Epidermal melanocyte (primary cell): ENCODE data around the gene SRMS.

Experiments
- DNase-seq: peaks from one replicate; pipeline ENCODE4 v3.0.0; 2011; ENCODE audit warnings: low spot score; ENCODE audit not compliant: insufficient read length

SRMS gene

DNA sequence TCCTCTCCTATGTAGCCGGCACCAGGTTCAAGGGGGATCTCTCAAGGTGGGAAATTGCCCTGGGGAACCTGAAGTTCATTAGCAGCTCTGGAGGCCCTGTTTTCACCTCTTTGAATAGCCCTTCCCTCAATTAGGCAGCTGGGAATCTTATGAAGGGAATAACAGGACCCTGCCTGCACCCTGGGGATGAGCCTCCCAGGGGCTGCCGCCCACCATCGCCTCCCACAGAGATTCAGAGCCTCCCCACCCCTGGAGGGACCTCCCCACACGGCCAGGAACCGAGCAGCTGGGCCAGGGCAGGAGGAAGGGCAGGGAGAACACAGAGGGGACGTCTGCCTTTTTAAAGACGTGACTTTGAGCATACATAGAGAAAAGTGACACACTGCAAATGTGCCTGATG lies 44.0 kb downstream of the SRMS start:
- peak; percentile 14 for DNase-seq

DNA sequence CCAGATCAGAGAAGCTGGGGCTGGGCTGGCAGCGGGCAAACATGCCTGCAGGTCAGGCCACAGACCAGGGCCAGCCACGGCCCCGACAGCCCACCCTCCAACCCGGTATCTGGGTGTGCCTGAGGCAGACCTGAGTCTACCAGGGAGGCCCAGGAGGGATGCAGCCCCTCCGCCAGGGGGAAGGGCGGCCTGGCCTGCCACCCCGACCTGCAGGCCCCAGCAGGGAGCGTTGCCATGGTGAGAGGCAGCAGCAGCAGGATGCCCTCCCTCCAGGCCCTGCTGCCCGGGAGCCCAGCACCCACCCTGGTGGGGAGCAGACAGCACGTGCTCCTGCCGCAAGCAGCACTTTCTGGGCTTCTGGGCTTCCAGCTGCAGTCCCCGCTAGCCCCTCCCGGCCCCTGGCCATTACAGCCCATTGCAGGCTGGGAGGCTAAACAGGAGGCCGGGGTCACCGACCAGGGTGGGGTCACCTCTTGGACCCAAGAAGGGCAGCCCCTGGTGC lies 44.8 kb downstream of the SRMS start:
- DNase-seq: peak; percentile 15

DNA sequence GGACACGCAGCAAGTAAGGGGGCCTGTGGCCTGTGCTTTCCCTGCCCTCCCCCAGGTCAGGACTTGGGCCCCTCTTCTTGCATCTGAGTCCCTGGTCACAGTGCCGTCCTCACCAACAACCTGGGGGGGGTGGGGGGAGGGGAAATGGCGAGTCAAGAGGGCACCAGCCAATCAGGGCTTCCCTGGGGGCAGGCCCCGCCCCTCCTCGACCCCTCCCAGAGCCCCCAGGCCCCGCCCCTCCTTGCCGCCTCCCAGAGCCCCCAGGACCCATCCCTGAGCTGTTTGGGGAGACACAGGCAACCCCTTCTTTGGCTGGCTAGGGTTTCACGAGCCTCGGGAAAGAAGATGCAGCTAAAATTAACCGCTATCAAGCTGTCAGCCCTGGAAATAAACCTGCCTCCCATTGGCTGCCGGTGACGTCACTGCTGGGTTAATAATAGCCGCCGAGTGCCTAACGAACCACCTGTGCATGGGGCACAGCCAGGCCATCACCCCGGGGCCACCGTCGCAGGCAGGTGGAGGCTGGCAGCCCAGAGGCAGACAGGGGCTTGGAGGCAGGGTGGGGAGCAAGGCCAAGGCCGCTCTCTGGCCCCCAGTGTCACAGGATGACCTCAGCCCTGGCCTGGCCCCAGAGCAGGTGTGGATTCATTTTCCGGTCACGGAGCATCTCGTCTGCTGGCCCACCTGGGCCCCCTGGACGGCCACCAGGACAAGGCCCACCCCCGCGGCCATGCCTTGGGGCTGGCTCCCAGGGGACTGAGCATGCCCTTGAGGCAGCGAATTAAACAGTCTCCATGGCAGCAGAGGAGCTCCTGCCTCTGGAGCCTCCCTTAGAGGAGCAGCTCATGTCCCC lies 45.5 kb downstream of the SRMS start:
- DNase-seq: peak; percentile 13

DNA sequence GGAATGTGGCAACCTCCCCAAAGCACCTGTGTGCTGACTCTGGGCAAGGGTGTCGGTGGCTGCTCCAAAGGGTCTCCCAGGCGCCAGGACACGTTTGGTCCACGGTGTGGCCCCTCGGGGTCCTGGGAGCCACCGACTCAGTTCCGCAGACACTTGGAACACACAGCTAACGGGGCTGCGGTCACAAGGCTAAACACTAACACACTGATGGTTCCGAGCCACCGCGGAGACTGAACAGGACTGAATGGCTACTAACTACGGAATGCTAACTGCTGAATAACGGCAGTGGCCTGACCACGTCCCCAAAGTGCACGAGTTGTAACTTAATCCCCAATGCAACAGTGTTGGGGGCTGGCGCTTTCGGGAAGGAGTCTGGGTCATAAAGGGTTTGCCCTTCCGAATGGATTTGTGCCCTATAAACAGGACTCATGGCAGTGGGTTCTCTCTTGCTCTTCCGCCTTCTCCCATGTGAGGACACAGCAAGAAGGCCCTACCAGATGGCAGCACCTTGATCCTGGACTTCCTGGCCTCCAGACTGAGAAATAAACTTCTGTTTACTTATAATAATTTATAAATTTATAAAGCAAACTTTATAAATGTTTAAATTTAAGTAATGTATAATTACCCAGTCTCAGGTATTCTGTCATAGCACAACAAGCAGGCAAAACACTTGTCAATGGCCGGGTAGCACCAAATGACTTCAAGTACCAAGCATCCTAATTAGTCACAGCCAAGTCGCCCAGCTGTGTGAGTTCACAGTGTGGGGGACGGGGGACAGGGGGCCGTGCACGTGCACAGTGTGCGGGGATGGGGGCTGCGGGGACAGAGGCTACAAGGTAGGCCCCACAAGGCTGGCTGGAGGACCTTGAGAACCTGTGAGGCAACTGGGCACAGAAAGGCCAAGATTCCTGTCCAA lies 46.4 kb downstream of the SRMS start:
- peak; percentile 12 for DNase-seq

DNA sequence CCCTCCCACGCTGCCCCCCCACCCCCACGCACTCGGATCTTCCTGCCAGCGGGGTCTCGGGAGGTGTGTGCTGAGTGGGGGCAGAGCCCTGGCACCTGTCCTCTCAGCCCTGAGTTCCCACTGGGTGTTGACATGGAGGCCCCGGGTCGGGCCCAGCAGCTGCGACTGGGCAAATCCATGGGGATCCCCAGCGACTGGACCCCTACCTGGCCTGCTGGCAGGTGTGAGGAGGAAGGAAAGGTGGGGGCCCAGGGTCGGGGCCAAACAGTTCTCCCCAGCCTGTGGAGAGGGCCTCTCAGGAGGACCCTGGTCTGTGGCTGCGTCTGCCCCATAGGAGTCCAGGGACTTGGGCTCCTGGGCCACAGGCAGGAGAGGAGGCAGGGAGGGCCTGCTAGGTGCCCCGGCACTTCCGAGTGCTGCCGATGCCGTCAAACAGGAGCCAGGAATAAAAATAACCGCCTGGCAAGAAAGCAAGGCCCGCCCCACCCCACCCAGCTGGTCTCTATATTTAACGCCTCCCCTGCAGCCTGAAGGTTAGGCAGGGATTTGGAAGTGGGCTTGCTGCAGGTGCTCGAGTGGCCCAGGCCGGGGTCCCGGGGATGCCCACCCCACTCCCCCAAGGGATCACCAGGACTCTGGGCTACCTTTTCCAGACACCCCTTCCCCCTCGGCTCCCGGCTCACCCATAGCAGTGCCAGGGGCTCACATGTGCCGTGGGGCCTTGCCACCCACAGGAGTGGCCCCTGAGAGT lies 47.2 kb downstream of the SRMS start:
- DNase-seq: peak; percentile 8

DNA sequence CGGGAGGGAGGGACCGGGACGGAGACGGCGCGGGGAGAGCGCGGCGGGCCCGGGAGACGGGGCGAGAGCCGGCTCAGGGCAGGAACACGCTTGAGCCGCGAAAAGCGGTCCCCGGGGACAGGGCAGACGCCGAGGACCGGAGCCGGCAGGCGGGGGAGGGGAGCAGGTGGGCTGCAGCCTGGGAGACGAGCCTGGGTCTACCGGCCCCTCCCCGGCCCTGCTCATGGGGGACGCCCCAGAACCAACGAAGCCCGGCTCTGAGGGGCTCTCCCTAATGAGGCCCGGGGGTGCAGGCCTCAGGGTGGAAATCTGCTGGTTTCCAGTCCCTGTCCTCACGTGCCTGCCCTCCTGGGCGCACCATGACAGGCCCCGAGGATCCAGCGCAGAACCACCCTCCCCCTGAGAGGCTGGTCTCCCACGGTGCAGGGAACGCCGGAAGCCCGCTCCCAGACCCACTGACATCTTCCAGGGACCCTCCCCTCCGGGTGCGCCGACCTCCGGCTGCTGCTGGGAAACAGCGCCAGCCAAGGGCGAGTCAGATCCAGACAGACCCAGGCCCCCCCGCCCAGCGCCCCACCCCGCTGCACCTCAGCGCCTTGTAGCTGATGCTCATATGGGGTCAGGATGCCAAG lies 48.1 kb downstream of the SRMS start:
- DNase-seq: peak; percentile 12

DNA sequence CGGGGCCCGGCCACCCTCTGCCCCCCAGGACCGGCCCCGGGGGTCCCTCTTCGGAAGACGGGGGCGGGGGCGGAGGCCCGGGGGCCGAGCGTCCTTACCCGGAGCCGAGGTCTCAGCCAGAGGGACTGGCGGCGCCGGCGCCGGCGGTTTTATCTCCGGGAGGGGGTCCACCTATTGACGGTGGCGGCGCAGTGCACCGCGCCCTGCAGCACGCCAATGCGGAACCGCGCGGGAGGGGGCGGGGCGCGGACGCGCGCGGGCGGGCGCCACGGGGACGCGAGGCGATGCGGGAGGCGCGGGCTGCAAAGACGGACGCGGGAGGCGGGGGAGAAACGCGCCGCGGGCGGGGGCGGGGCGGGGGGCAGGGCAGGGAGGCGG lies 48.6 kb downstream of the SRMS start, which contains the start of gene EEF1A2:
EEF1A2 (minus strand) TSS at position 124 of the 378 bp plus-strand sequence. CDS start 1,320 bp downstream, outside the sequence.
- peak; percentile 19 for DNase-seq

DNA sequence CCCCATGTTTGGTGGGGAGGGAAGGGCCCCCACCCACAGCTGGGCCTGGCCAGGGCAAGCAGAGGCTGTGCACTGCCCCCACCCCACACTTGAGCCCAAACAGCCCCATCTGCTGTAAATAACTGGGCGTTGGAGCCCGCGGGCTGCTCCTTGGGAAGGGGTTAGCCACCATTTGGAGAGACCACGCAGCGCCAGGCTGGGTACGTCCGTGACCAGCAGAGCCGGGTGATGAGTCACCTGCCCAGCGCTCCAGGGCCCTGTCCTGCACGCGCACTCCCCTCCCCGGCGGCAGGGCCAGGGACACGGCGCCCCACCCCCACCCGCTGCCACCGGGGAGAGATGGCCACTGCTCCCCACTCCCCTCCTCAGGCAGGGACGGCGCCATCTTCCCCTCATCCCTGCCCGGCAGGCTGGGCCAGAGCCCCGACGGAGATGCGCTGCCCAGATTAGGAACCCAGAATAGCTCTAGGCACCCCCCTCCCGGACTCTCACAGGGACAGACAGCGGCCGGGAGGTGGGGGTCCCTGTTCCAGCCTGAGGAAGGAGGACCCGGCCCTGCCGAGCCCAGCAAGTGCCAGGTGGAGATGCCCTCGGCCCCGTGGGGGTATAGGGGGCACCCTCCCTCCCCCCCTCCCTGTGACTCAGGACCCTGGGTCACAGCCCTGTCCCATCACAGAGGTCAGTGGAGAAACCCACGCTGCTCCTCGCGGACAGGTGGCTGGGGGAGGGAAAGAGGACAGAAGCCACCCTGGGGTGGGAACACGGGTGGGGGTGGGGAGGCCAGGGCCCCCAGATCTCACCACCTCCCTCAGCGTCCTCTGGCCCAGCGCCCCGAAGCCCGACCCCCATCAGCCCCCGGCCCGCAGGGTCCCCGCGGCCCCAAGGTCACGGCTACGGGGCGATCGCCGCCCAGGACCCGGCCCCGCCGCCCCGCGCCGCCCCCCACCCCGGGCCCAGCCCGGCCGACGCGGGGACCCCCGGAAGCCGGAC lies 49.3 kb downstream of the SRMS start:
- DNase-seq: peak; percentile 20

DNA sequence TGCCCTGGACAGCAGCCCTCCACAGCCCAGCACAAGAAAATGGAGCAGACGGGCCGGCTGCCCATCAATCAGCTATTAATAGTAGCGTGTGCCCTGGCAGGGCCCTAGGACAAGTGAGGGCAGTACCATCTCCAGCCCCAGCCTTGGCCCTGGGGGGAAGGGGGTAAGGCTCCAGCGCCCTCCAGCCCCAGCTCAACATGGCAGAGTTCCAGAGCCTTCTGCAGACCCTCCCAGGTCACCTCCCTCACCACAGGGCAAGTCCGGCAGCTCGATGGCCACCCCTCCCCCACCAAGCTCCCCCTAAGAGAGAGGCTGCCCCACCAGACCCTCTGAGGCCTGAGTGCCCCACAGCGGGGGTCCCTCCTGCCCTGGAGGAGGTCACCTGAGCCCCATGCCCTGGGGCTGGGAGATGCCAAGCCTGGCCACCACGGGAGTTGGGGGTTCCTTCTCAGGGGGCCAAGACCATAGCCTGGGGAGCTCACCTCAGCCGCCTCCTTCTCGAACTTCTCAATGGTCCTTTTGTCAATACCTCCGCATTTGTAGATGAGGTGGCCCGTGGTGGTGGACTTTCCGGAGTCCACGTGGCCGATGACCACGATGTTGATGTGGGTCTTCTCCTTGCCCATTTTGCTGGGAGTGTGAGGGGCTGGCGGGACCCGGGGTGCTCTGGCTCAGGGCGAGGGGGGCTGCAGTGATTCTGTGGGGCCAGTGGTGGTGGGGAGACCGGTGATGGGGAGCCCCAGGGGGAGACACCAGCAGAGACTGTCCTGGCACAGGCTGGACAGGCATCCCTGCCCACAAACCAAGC lies 50.2 kb downstream of the SRMS start:
- peak; percentile 19 for DNase-seq

DNA sequence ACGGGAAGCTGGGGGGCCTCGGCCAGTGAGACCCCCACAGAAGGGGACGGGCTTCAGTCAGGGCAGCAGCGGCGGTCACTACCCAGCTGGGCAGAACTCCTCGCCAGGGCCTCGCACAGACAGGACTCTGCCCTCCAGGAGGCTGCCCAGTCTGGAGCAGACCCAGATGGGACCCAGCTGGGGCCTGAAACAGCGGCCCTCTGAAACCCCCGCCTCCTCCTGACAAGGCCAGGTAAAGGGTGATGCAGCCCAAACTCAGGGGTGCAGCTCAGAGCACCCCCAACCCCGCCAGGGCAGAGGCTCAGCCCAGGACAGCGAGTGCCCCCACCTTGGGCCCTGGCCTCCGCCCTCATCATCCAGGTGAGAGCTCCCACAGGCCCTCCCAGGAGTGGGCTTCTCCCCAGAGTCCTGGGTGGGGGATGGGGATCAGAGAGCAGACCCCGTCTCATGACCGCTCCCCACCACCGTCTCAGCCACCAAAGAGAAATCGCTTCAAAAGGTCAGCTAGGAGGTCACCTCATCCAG lies 50.9 kb downstream of the SRMS start:
- DNase-seq: no peak

DNA sequence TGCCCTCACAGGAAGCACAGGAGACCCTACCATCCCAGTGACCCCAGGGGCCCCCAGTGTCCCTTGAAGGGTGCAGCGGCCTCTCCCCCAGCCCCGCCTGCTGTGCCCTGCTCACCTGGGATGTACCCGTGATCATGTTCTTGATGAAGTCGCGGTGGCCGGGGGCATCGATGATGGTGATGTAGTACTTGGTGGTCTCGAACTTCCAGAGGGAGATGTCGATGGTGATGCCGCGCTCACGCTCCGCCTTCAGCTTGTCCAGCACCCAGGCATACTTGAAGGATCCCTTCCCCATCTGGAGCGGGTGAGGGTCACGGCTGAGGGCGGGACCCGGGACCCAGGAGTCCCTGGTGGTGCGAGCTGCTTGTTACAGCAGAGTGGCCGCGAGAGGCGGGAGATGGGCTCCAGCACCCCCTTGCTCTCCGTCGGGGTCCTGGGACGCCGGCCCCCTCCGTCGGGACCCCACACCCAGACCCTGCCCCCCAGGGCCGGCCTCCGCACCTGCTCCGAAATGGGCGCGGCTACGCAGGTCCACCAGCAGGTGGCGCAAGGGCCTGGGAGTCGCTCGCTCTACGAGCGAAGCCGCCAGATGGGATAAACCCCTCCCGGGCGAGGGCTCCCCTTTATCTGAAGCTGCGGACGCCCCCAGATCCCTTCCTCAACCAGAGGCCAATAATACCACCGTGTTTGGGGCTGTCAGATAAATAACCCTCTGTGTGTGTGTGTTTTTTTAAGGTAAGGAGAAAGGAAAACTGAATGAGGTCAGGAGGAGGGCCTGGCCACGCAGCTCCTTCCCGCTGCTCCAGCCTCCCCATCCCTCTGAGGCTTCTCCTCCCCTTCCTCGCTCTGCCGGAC lies 51.6 kb downstream of the SRMS start:
- peak; percentile 88 for DNase-seq

DNA sequence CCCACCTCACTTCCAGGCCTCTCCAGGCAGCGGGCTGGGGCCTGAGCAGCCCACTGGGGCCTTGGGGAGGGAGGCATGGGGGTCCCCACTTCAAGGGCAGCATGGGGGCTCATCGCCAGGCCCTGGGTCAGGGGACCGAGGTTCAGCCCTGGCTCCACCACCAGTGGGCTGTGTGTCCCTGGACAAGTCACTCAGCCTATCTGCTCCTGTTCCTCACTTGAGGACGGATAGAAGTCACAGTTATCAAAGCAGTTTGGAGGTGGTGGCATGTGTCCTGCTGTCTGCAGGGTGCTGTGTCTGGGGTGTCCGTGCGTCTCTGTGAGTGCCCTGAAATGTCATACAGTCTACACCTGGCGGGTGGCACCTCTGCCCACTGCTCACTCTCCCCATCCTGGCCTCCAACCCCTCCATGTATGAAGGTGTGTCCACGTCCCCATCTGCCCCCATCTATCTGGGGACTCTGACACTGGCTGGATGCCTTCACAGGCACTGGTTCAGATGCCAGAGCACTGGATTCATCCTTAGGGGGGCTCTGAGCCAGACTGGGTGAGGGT lies 52.3 kb downstream of the SRMS start:
- peak; percentile 13 for DNase-seq

DNA sequence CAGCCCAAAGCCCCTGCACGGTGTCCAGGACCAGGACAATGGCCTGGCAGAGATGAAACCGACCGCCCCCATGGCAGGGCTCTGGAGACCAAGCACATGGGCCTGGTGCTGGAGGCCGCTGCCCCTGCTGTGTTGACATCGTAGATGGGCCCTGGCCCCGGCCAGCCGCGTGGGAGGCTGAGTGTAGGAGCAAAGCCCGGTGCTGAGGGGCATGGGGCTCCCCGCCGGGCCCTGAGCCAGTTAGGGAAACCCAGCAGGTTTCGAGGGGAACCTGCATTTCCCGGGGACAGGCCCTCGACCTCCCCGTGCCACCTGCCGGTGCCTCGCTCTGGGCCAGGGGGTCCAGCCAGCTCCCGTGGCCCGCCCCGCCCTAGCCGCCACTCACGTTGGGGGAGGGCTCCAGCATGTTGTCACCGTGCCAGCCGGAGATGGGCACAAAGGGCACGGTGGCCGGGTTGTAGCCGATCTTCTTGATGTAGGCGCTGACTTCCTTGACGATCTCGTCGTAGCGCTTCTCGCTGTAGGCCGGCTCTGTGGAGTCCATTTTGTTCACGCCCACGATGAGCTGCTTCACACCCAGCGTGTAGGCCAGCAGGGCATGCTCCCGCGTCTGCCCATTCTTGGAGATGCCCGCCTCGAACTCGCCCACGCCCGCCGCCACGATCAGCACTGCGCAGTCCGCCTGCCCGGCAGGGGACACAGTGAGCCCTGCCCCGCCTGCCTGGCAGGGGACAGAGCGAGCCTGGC lies 53.0 kb downstream of the SRMS start:
- DNase-seq: peak; percentile 5

DNA sequence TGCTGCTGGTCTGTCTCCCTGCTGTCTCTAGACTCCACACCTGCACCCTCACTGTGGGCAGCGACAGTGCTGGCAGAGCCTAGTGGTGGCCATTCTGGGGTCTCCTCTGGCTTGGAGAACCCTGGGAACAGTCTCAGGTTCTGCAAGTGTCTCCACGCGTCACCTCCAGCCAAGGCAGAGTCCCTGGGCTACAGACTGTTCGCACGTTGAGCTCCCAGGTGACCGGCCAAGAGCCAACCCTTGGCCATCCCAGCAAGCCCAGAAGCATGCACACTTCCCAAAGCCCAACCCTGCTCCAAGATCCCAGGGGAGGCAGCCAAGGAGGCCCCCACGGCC lies 53.5 kb downstream of the SRMS start:
- DNase-seq: no peak

DNA sequence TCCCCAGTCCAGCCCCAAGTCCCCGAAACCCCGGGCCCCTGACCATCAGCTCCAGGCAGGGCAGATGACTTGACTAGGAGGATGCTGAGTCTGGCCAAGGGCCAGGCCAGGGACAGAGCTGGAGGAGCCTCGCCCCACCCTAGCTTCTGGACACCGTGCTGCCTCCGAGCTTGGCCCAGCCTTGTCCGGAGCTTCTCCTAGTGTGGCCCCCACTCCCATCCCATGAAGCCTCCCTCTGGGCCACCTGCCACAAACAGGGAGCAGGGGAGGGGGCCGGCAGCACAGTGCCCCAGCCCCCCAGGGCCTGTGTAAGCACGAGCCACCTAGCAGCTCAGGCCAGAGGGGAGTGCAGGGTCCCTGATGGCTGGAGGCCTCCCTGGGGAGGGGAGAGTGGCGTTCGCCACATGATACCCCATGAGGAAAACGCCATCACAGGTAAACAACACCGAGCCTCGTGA lies 54.0 kb downstream of the SRMS start:
- DNase-seq: no peak

DNA sequence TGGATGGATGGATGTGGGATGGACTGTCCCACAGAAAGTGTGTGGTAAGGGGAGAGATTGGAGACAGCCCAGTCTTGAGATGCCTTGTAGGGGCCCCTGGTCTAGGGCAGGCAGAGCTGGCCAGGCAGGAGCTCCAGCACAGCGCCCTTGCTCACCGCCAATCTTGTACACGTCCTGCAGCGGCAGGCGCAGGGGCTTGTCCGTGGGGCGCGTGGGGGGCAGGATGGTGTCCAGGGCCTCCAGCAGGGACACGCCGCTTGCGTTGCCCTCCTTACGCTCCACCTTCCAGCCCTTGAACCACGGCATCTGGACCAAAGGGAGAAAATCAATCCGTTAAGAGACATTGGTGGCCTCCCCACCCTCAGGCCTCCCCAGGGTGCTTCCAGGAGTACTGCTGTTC lies 54.6 kb downstream of the SRMS start:
- DNase-seq: peak; percentile 9

DNA sequence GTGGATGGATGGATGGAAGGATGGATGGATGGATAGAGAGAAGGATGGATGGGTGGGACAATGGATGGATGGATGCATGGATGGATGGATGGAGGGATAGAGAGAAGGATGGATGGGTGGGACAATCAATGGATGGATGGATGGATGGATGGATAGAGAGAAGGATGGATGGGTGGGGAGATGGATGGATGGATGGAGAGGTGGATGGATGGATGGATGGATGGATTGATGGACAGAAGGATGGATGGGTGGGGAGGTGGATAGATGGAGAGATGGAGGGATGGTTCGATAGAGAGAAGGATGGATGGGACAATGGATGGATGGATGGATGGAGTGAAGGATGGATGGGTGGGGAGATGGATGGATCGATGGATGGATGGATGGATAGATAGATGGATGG lies 55.0 kb downstream of the SRMS start:
- no peak for DNase-seq
